D341Med (cell line): ENCODE measurements around the gene PNKD.

Experiments
- DNase-seq: peaks from one replicate; pipeline ENCODE4 v3.0.0; 2012; ENCODE audit warnings: low spot score

Gene PNKD

DNA sequence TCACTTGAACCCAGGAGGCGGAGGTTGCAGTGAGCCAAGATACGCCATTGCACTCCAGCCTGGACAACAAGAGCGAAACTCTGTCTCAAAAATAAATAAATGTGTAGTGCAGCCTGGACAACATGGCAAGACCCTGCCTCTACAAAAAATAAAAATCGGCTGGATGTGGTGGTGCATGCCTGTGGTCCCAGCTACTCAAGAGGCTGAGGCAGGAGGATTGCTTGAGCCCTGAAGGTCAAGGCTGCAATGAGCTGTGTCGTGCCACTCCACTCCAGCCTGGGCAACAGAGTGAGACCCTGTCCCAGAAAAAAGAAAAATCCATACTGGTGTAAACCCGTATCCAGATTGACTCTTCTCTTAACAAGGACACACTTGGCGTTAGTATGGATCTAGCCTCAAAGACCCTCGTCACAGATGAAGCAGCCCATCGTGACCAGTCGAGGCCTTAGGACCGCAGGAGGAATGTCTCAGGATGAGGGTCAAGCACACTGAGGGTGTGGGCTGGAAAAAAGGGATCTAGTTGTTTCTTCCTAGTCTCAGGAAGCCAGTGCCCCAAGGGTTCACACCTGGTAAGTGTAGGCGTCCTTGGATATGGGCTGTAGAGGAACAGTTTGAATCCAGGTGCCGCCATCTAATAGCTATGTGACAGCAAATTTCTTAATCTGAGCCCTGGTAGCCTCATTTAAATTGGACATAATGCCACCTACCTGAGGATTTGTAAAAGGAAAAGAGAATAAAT lies 13.5 kb upstream of the PNKD start:
- no peak for DNase-seq

DNA sequence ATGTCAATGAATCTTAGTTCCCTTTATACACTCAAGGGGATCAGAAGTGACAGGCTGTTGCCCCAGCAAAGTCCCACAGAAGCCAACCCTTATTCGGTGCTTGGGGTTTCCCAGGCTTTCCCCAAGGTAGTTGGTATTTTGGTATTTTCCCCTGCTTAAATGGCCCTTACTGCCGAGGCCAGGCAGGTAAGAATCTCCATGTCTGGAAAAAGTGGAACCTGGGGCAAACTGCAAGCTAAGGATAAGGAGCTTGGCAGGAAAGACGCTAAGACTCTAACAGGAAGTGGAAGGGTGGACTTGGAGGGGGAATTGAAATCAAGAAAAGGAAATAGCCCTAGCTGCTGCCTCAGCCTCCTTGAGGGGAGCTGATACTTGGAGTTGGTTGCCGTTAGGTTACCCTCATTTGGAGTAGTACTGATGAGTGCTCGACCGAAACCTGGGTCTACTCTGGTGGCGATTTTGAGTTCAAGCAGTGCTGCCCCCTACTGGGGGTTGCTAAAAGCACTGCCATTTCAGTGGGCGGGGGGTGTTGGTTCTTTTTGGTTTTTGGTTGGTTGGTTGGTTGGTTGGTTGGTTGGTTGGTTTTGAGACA lies 12.8 kb upstream of the PNKD start:
- DNase-seq, result peak; percentile 68

DNA sequence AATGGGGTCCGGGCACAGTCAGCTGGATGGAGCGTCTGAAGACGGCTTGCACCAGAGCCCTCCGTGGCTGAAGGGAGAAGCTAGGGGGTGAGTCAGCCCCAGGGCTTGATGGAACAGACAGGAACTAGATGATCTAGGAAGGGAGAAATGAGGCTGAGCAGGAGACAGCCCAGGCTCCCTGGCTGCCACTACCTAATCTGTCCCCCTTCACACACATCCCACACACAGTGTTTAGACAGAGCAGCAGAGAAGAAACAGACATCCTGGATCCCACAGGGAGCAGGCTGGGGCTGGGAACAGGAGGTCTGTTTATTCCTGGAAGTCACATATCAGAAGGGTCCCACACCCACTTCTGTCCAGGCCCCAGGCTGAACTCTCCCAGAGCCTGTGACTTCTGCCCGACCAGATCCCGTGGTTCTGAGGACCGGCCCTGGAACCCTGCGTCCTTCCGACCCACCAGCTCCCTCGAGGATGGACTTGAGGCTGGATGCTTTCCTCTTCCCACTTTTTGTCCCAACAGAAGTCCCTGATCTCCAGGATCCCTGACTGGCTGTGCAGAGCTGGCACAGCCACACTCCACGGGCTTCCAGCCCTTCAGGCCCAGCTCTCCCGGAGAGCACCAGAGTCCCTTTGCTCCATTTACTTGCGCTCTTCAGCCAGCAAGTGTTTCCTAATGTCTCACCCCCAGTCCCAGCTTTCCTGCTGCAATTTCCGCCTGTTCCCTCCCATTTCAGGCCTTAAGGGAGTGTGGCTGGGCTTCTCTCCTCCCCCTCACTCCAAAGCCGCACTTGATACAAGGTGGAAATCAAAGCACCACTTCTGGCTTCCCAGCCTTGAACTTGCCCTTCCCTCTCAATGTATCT lies 11.0 kb upstream of the PNKD start:
- DNase-seq, result no peak

DNA sequence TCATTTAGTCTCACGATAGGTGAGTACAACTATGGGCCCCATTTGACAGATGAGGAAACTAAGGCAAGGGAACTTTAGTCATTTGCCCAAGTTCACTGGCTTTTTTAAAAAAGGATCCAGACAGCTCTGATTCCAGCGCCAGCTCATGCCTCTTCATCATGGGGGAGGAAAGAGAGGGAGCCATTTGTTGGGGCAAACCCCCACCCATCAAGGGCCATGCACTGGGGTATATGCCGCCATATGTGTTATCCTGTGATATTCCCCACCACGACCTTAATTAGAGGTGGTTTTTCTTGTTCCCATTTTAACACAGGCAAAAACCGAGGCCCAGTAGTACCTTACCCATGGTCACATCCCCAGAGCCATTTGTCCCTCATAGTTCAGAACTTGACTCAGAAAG lies 10.2 kb upstream of the PNKD start:
- DNase-seq, result no peak

DNA sequence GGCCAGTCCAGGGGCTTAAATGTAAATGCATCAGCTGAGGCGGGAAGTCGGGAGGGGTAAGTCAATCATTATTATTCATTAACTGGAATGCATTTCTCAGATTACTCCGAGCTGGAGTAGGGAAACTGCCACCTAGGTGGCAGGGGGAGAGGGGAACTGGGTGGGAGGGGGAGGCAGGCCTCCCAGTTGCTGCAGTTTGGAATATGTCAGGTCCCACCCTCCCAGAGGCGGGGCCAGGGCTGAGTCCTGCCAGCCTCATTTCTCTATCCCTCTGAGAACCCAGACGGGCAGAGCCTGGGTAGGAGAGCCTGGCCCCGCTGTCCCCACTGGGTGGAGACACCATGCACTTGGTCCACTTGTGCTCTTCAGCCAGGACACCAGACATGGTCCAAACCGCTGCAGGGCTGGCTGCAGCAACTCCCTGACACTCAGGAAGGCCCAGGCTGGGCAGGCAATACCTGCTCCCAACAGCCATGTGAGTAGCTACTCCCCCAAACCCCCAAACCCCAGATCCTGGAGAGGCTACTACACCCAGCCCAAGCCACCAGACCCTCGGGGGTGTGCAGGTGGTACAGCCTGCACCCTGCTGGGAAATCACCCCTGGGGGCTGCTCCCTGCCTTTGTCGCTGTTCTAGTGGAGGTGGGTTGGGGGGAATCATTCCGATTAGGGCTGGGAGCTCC lies 9.4 kb upstream of the PNKD start, which contains the start of gene GPBAR1:
Gene GPBAR1 (plus strand): TSS at position 274 of the 681 bp plus-strand sequence. CDS start 1,710 bp downstream, outside the sequence.
- no peak for DNase-seq

DNA sequence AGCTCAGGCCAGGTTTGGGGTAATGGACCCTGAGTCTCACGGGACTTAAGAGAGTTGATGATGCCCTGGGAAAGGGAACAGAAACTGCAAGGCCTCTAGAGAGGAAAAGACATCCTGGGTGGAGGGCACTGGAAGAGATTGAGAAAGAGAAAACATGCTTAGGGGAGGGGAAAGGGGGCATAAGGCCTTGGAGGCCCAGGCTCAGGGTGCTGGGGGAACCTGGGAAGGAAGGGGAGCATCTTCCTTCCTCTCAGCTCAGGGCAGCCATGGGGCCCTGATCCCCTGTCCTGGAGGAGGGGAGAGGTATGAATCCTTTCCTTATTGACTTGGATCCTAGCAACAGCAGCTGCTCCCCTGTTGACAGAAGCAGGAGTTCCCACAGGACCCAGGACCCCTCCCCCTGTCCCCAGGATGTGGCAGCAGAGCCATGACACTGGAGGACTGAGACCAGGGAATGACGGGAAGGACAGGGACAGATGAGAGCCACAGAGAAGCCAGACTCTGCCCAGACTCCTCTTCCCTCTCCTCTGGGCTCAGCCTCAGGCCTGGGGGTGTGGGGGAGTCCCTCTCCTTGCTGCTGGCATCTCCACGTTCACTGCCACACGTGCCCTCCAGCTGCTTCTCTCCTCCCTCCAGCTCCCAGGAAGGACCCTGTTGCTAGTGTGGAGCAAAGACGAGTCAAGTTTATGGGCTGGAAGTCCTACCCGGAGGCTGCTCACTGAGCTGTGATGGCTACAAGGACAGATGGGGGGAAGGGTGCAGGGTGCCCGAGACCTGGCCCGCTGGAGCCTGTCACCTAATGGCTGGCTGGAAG lies 8.7 kb upstream of the PNKD start:
- DNase-seq, result no peak

DNA sequence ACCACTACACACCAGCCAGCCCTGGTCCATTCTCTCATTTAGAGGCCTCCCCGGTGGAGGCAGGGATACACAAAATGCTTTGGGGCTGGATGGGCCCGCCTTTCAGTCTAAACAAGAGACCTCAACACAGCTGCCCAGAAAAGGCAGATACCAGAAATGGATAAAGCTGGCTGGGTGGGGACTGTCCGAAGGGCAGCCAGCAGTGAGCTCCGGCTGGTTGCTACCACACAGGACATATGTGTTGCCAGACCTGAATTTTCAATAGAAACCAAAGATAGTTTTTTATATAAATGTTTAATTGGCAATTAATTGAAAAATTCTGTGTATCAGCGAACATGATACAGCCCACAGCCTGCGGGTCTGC lies 8.1 kb upstream of the PNKD start:
- no peak for DNase-seq

DNA sequence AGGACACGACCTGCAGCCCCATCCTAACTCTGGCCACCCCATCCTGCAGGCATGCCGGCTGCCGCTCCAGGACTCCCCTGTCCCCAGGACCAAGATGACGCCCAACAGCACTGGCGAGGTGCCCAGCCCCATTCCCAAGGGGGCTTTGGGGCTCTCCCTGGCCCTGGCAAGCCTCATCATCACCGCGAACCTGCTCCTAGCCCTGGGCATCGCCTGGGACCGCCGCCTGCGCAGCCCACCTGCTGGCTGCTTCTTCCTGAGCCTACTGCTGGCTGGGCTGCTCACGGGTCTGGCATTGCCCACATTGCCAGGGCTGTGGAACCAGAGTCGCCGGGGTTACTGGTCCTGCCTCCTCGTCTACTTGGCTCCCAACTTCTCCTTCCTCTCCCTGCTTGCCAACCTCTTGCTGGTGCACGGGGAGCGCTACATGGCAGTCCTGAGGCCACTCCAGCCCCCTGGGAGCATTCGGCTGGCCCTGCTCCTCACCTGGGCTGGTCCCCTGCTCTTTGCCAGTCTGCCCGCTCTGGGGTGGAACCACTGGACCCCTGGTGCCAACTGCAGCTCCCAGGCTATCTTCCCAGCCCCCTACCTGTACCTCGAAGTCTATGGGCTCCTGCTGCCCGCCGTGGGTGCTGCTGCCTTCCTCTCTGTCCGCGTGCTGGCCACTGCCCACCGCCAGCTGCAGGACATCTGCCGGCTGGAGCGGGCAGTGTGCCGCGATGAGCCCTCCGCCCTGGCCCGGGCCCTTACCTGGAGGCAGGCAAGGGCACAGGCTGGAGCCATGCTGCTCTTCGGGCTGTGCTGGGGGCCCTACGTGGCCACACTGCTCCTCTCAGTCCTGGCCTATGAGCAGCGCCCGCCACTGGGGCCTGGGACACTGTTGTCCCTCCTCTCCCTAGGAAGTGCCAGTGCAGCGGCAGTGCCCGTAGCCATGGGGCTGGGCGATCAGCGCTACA lies 7.4 kb upstream of the PNKD start:
- DNase-seq, result peak; percentile 53

DNA sequence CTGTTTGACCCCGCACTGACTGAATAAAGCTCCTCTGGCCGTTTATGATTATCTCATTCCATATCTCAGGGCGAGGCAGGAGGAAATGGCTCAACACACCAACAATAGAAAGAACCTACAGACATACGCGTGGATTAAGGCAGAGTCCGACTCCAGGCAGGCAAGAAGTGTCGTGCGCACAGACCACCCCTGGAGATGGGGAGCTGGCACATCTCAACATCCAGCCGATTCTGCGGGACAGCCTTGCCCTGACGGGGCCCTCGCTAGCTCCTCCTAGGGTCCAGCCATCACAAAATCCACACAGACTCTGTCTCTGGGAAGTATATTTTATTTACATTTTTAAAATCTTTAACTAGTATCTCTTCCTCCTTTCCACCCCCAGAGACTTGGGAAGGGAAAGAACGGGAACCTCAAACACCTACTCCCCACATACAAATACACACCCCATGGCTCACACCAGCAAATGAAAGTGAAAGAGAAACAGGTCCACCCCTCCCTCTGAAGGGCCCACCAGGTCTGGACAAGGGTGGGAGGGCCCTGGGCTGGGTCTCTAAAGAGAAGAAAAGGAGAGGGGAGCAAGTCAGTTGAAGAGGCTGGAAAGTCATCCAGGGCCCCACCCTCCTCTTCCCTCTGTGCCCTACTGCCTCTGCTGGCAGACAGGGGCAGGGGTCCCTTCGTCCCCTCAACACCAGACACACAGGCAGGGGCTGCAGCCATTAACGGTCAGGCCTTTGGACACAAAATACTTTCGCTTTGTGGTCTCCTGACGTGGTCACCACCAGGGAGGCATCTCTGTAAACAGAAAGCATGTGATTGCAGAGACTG lies 6.3 kb upstream of the PNKD start:
- DNase-seq, result no peak

DNA sequence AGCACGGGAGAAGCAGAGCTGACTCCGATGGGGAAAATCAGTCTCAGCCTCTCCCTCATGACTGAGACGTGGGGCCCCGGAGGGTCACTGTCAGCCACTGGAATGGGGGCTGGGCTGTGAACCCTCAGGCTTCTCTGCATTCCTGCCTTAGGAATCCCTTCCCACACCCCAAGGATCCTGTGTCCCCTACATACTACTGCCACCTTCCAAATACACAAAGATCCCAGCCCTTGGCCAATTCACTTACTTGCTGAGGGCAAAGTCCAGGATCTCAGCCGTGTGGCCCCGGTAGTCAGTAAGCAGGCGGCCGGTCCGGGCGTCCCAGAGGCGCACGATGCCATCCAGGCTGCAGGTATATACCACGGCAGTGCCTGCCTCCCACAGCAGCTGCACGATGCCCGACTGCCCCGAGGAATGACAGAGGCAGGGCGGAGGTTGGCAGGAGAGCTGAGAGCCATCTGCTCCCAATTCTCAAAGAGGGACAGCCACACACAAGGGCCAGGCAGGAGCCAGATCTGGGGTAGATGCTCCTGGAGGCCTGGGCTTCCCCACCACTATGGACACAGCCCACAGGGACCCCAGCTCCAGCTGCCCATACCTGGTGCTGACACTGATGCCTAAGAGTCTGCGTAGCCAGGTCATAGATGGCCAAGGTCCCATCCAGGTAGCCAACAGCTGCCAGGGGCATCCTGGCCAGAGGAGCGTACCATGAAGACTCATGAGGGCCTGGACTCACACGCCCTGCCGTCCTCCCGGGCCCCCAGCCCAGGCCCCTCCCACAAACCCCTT lies 5.4 kb upstream of the PNKD start:
- no peak for DNase-seq

DNA sequence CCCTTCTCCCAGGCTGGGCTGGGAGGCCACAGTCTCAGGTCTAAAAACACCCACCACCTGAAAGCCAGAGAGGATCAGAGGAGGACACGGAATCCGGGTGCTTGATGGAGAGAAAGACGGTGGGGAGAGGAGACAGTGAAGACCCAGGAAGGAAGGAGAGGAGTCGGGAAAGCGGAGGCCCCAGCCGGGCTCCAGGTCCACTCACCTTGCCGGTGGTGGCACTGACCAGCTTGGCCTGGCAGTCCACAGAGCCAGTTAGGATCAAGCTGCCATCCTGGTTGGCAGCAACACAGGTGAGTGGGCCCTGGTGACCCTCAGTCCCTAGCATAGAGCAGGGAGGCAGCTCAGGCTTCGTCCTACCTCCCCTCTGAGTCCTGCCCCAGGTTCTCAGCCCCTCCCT lies 4.7 kb upstream of the PNKD start:
- no peak for DNase-seq

DNA sequence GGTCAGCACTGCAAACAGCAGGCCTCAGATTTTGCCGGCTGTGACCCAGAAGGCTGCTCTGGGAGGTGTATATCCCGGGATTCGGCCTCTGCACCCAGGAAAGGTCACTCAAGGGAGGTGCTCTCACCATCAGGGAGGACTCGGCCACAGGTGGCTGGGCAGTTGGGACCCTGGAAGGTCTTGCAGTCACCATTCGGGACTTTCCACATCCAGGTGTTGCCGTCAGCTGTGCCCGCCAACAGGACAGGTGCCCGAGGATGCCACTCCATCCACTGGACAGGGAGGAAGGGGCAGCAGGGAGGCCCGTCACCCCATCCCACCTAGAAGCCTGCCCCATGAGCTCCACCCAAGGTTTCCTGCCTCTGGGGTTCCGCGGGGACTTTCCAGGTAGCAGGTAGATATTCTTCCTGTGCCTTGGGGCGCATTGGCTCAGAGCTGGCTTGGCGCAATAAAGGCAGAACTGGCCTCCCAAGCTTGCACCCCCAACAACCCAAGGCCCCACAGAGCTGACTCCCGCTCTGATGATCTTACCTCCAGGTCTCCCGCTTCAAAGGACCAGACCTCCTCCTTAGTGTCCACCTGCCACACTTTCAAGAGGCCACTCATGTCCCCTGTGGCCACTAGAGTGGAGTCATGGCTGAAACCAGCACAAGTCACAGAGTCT lies 3.9 kb upstream of the PNKD start:
- no peak for DNase-seq

DNA sequence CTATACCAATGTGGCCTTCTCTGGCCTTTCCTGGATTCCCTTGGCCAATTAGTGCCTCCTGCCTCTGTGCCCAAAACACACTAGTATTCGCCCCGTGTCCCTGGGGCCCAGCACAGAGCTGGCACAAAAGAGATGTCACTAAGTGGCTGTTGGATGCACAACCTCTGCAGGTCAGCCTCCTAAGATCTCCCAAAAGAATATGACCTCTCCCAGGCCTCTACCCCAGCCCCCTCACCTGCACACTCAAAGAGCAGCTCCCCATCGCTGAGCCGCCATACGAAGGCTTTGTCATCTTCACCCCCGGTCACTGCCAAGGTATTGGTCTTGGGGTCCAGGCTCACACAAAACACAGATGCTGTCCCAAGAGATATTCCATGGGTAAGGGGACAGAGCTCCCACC lies 3.1 kb upstream of the PNKD start:
- DNase-seq, result no peak

DNA sequence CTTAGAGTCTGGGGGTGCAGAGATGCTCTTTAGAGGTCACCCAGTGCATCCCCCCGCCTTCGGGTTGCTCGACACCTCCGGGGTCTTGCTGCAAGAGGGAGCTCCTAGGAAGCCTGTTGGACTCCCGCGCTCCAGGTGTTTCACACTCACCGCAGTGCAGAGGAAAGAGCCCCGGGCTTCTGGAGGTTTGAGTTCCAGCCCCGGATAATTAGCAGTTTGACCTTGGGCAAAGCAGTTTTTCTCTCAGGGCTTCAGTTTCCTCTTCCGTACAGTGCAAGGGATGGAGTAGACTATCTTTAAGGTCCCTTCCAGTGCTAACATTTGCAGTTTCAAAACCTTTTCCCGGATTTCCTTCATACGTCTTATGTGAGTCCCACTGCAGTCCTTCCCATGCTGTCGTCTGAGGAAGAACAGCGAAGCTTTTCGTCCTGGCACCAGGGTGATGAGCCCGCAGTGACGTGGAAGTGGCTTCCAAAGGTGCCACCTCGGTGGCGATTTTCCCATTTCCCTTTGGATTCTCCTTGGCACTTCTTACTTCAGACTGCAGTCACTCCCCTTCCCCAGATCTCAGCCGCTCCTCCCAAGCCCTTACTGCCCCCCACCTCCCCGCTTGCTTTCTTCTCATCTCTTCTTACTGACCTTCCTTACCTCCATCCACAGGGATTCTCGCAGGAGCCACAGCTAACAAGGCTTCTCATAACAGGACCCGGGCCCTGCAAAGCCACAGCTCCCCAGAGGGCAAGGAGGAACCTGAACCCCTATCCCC lies 585 bp downstream of the PNKD start:
- DNase-seq, result no peak

DNA sequence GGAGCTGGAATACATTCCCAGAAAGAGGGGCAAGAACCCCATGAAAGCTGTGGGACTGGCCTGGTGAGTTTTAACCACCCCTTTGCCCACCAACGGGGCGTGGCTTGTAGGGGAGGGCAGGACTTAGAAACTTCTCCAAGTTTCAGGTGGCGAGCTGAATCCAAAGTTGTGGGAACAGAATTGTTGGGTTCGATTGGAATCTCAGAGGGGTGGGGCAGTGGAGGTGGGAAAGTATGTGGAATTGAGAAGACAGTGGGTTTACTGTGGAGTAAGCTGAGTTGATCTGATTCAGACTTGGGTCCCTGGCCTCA lies 1.1 kb downstream of the PNKD start:
- no peak for DNase-seq

DNA sequence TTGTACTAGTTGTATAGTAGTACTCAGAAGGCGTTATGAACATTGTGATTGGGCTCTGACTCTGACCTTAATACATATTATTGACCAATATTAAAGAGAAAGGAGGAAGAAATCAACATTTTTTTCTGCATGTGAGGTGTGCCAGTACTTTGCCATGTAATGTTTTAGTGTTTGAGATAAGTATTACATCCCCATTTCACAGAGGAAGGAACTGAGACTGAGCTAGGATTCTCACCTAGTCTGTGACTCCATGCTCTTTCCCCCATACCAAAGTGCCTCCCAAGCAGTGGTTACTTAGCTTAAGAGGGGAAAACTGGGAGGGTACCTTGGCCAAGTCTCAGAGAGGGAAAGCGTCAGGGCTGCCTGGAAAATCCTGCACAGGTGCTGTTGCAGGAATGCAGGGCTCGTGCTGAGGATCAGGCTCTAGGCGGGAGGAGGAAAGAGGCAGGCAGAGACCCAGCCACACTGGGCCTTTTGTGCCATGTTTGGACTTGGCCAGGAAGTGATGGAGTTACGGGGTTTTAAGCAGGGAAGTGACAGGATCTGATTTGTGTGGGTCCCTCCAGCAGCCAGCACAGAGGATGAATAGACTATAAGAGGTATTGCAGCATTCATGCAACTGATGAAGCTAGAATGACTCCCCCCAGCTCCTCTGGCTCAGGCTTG lies 1.7 kb downstream of the PNKD start:
- no peak for DNase-seq
